Neural cell (in vitro differentiated cells): ENCODE measurements around the gene DDX52. TPM values are rescaled to one million over a fixed set of nuclear protein-coding genes. Genes with fewer than 3 reads are reported as not detected.

Source experiments
- H2AFZ ChIP-seq: fragments of 200-600, 300-800 bp; sonication (generic), shearing (Covaris generic); 2 replicates; pipeline ENCODE4 v1.6.0; 2014; ENCODE audit warnings: low read depth, mild to moderate bottlenecking, antibody characterized with exemption, low read length, moderate library complexity
- H3F3A ChIP-seq: fragments of 200-600 bp; shearing (Covaris generic); 2 replicates; pipeline ENCODE4 v1.6.1; 2016; ENCODE audit warnings: mild to moderate bottlenecking, moderate library complexity, mixed read lengths, antibody characterized with exemption, low read length; ENCODE audit not compliant: insufficient read depth, poor library complexity, severe bottlenecking
- H3K27ac ChIP-seq: fragments of 200-600, 300-800 bp; sonication (generic), shearing (Covaris generic); 2 replicates; pipeline ENCODE4 v1.5.1; 2014; ENCODE audit warnings: mild to moderate bottlenecking, low read length, moderate library complexity
- H3K27me3 ChIP-seq: fragments of 300-800, 200-600 bp; sonication (generic), shearing (Covaris generic); 2 replicates; pipeline ENCODE4 v1.6.0; 2014; ENCODE audit warnings: mild to moderate bottlenecking, low read depth, low read length, moderate library complexity; ENCODE audit not compliant: insufficient read depth
- H3K36me3 ChIP-seq: fragments of 300-800, 200-600 bp; sonication (generic), shearing (Covaris generic); 2 replicates; pipeline ENCODE4 v1.5.1; 2014; ENCODE audit warnings: mild to moderate bottlenecking, antibody characterized with exemption, low read length, moderate library complexity; ENCODE audit not compliant: insufficient read depth
- H3K4me2 ChIP-seq: fragments of 300-800, 200-600 bp; sonication (generic), shearing (Covaris generic); 2 replicates; pipeline ENCODE4 v1.6.0; 2014; ENCODE audit warnings: mild to moderate bottlenecking, low read length
- H3K4me3 ChIP-seq: fragments of 300-800, 200-600 bp; sonication (generic), shearing (Covaris generic); 2 replicates; pipeline ENCODE4 v1.5.1; 2014; ENCODE audit warnings: mild to moderate bottlenecking, low read length, moderate library complexity
- H3K79me2 ChIP-seq: fragments of 200-600 bp; shearing (Covaris generic); replicated peaks from 2 replicates; pipeline ENCODE4 v1.6.0; 2014; ENCODE audit warnings: mild to moderate bottlenecking, low read length, moderate library complexity; ENCODE audit not compliant: insufficient read depth
- H3K9ac ChIP-seq: fragments of 300-800, 200-600 bp; sonication (generic), shearing (Covaris generic); 2 replicates; pipeline ENCODE4 v1.6.1; 2016; ENCODE audit warnings: mild to moderate bottlenecking, low read length, mixed read lengths
- H3K9me2 ChIP-seq: fragments of 200-600 bp; shearing (Covaris generic); 2 replicates; pipeline ENCODE4 v1.6.1; 2016; ENCODE audit warnings: mild to moderate bottlenecking, low read length, mixed read lengths; ENCODE audit not compliant: insufficient read depth
- H3K9me3 ChIP-seq: fragments of 200-600, 300-800 bp; sonication (generic), shearing (Covaris generic); 2 replicates; pipeline ENCODE4 v1.6.1; 2016; ENCODE audit warnings: mild to moderate bottlenecking, mixed run types, low read length, moderate library complexity, mixed read lengths
- H4K20me1 ChIP-seq: fragments of 200-600 bp; shearing (Covaris generic); 2 replicates; pipeline ENCODE4 v1.6.1; 2016; ENCODE audit warnings: mild to moderate bottlenecking, mixed run types; ENCODE audit not compliant: insufficient read depth
- EP300 ChIP-seq: fragments of 450-650 bp; conservative IDR thresholded peaks from 2 replicates; pipeline ENCODE4 v1.6.1; 2014; ENCODE audit warnings: antibody characterized with exemption, mild to moderate bottlenecking, moderate library complexity; ENCODE audit not compliant: poor library complexity, severe bottlenecking
- EZH2 ChIP-seq: fragments of 200-600, 300-800 bp; shearing (Covaris generic), sonication (generic); IDR thresholded peaks from 2 replicates; pipeline ENCODE4 v1.6.1; 2014; ENCODE audit warnings: antibody characterized with exemption, low read length, borderline replicate concordance, mild to moderate bottlenecking; ENCODE audit not compliant: insufficient read depth, poor library complexity, severe bottlenecking
- MXI1 ChIP-seq: fragments of 450-650 bp; conservative IDR thresholded peaks from 2 replicates; pipeline ENCODE4 v1.6.1; 2014; ENCODE audit warnings: antibody characterized with exemption, mild to moderate bottlenecking; ENCODE audit not compliant: poor library complexity, severe bottlenecking
- POLR2AphosphoS5 ChIP-seq: IDR thresholded peaks from 2 replicates; pipeline ENCODE4 v1.6.1; 2012
- RAD21 ChIP-seq: fragments of 450-650 bp; conservative IDR thresholded peaks from 2 replicates; pipeline ENCODE4 v1.6.1; 2014; ENCODE audit warnings: antibody characterized with exemption, mild to moderate bottlenecking, moderate library complexity
- SMC3 ChIP-seq: fragments of 450-650 bp; conservative IDR thresholded peaks from 2 replicates; pipeline ENCODE4 v1.6.1; 2014; ENCODE audit warnings: antibody characterized with exemption, mild to moderate bottlenecking, moderate library complexity; ENCODE audit not compliant: poor library complexity
- TAF1 ChIP-seq: IDR thresholded peaks from 2 replicates; pipeline ENCODE4 v1.6.1; 2012; ENCODE audit warnings: low read depth
- polyA plus RNA-seq: library from polyadenylated mRNA; depleted of rRNA; stranded (reverse); fragments of >200 nt; gene quantifications from 2 replicates; pipeline ENCODE4 v1.2.3, GENCODE V29; 2014
- TF ChIP-seq, protein P1 (sequence below): IDR thresholded peaks from 2 replicates; pipeline ENCODE4 v1.6.1; 2012; ENCODE audit warnings: borderline replicate concordance
- TF ChIP-seq, protein P2 (sequence below): fragments of 450-650 bp; IDR thresholded peaks from 2 replicates; pipeline ENCODE4 v1.5.1; 2014; ENCODE audit warnings: antibody characterized with exemption, mild to moderate bottlenecking, moderate library complexity; ENCODE audit not compliant: poor library complexity, severe bottlenecking

Gene DDX52
- polyA plus RNA-seq, 1 donor from 2014 or later = 29.7 TPM

GRCh38 chr17:37585066-37585465 is 58.2 kb downstream of the DDX52 start:
- H2AFZ ChIP-seq = no peak overlapping the region
- TF ChIP-seq RAD21 (no peak), POLR2AphosphoS5 (no peak), MXI1 (no peak), TAF1 (no peak), EZH2 (no peak), EP300 (no peak), SMC3 (no peak)
- TF ChIP-seq, protein P1, sequence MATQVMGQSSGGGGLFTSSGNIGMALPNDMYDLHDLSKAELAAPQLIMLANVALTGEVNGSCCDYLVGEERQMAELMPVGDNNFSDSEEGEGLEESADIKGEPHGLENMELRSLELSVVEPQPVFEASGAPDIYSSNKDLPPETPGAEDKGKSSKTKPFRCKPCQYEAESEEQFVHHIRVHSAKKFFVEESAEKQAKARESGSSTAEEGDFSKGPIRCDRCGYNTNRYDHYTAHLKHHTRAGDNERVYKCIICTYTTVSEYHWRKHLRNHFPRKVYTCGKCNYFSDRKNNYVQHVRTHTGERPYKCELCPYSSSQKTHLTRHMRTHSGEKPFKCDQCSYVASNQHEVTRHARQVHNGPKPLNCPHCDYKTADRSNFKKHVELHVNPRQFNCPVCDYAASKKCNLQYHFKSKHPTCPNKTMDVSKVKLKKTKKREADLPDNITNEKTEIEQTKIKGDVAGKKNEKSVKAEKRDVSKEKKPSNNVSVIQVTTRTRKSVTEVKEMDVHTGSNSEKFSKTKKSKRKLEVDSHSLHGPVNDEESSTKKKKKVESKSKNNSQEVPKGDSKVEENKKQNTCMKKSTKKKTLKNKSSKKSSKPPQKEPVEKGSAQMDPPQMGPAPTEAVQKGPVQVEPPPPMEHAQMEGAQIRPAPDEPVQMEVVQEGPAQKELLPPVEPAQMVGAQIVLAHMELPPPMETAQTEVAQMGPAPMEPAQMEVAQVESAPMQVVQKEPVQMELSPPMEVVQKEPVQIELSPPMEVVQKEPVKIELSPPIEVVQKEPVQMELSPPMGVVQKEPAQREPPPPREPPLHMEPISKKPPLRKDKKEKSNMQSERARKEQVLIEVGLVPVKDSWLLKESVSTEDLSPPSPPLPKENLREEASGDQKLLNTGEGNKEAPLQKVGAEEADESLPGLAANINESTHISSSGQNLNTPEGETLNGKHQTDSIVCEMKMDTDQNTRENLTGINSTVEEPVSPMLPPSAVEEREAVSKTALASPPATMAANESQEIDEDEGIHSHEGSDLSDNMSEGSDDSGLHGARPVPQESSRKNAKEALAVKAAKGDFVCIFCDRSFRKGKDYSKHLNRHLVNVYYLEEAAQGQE = no peak
- TF ChIP-seq, protein P2, sequence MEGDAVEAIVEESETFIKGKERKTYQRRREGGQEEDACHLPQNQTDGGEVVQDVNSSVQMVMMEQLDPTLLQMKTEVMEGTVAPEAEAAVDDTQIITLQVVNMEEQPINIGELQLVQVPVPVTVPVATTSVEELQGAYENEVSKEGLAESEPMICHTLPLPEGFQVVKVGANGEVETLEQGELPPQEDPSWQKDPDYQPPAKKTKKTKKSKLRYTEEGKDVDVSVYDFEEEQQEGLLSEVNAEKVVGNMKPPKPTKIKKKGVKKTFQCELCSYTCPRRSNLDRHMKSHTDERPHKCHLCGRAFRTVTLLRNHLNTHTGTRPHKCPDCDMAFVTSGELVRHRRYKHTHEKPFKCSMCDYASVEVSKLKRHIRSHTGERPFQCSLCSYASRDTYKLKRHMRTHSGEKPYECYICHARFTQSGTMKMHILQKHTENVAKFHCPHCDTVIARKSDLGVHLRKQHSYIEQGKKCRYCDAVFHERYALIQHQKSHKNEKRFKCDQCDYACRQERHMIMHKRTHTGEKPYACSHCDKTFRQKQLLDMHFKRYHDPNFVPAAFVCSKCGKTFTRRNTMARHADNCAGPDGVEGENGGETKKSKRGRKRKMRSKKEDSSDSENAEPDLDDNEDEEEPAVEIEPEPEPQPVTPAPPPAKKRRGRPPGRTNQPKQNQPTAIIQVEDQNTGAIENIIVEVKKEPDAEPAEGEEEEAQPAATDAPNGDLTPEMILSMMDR = no peak
- no peak overlapping the region for H3K4me3 ChIP-seq
- H3K79me2 ChIP-seq = peaks cover 4% of the 10 kb centered on the region
- H3K36me3 ChIP-seq = no peaks in the 10 kb centered on the region
- H3K27ac ChIP-seq = no peak overlapping the region
- no peaks in the 10 kb centered on the region for H4K20me1 ChIP-seq
- H3K9me3 ChIP-seq = no peaks in the 10 kb centered on the region
- no peaks in the 10 kb centered on the region for H3K27me3 ChIP-seq
- H3F3A ChIP-seq = no peaks in the 10 kb centered on the region
- no peak overlapping the region for H3K9ac ChIP-seq
- H3K4me2 ChIP-seq = no peak overlapping the region
- no peaks in the 10 kb centered on the region for H3K9me2 ChIP-seq

- Histone ChIP-seq H3K79me2 (no peaks in the 10 kb centered on the region), H3K4me2 (no peak overlapping the region), H3K9ac (no peak overlapping the region), H3K27me3 (no peaks in the 10 kb centered on the region), H3K9me3 (peaks cover 5% of the 10 kb centered on the region), H3K4me3 (no peak overlapping the region), H3F3A (no peaks in the 10 kb centered on the region), H3K36me3 (no peaks in the 10 kb centered on the region), H3K27ac (no peak overlapping the region), H4K20me1 (no peaks in the 10 kb centered on the region), H2AFZ (no peak overlapping the region), H3K9me2 (no peaks in the 10 kb centered on the region)
- TF ChIP-seq MXI1 = no peak
- TF ChIP-seq SMC3 = no peak
- TF ChIP-seq EZH2 = no peak
These were observed 67.0 kb downstream of the DDX52 start for GRCh38 chr17:37576281-37576680.

DNA sequence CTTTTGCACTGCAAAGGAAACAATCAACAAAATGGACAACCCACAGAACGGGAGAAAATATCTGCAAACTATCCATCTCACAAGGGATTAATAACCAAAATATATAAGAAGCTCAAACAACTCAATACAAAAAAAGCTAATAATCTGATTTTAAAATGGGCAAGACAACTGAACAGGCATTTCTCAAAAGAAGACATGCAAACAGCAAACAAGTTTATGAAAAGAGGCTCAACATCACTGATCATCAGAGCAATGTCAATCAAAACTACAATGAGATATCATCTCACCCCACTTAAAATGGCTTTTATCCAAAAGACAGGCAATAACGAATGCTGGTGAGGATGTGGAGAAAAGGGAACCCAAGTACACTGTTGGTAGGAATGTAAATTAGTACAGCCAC is 68.8 kb downstream of the DDX52 start:
- H3K4me3 ChIP-seq = no peak overlapping the region
- TF ChIP-seq, protein P1 = no peak
- no peak for TF ChIP-seq EP300
- TF ChIP-seq MXI1 = no peak
- no peak for TF ChIP-seq RAD21
- TF ChIP-seq EZH2 = no peak
- TF ChIP-seq, protein P2 = no peak
- H3K4me2 ChIP-seq = no peak overlapping the region
- no peak overlapping the region for H3K27ac ChIP-seq
- no peak overlapping the region for H2AFZ ChIP-seq
- no peaks in the 10 kb centered on the region for H3K27me3 ChIP-seq
- no peaks in the 10 kb centered on the region for H4K20me1 ChIP-seq
- H3F3A ChIP-seq = no peaks in the 10 kb centered on the region
- no peaks in the 10 kb centered on the region for H3K9me2 ChIP-seq
- H3K9ac ChIP-seq = no peak overlapping the region
- no peaks in the 10 kb centered on the region for H3K36me3 ChIP-seq
- peaks cover 5% of the 10 kb centered on the region for H3K9me3 ChIP-seq
- no peaks in the 10 kb centered on the region for H3K79me2 ChIP-seq
